ENCODE measurements around the gene S1PR1. TPM values are rescaled to one million over a fixed set of nuclear protein-coding genes. Genes with fewer than 3 reads are reported as not detected.

Gene S1PR1
- total RNA-seq, 1 experiment from 2014 or later: 0.68 TPM

DNA sequence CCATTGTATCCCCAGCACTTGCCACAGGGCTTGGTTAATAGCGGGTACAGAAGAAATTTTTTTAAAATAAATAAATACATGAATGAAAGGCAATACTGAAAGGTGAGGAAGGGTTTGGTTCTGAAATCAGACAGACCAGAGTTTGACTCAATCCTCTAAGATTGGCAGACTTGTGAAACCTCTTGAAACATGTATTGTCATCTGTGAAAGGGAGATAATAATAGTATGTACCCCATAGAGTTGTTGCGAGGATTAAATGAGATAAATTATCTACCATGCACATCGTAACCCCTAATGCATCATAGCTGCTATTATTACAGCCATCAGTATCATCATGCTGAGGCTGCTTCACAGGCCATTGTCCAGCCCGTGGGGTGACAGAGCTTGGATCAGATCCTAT lies 41.4 kb downstream of the S1PR1 start:
- TF ChIP-seq, protein P1, sequence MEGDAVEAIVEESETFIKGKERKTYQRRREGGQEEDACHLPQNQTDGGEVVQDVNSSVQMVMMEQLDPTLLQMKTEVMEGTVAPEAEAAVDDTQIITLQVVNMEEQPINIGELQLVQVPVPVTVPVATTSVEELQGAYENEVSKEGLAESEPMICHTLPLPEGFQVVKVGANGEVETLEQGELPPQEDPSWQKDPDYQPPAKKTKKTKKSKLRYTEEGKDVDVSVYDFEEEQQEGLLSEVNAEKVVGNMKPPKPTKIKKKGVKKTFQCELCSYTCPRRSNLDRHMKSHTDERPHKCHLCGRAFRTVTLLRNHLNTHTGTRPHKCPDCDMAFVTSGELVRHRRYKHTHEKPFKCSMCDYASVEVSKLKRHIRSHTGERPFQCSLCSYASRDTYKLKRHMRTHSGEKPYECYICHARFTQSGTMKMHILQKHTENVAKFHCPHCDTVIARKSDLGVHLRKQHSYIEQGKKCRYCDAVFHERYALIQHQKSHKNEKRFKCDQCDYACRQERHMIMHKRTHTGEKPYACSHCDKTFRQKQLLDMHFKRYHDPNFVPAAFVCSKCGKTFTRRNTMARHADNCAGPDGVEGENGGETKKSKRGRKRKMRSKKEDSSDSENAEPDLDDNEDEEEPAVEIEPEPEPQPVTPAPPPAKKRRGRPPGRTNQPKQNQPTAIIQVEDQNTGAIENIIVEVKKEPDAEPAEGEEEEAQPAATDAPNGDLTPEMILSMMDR (conservative IDR thresholded peaks at IDR 0.05): no peak
- TF ChIP-seq EZH2 (IDR thresholded peaks at IDR 0.05; ENCODE audit: low read depth): no peak
- CTCF ChIA-PET: no interaction called here
- BruUV-seq (replicated peaks): no TSS peak

DNA sequence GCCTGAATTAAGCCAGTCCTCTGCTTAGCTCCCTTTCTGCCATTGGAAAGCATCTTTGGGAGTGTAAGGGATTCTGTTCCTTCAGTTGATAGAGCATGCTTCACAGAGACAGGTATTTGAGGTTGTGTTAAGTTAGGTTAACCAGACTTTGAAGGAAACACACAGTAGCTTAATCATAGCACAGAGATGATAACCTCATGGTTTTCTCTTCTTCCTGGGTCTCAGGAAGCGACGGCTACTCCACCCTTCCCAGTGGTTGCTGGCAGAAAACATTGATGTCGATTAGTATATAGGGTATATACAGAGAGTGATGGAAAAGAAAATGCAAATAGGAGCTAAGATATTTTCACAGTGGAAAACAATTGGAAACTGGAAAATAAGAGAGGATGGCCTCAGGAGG lies 42.0 kb downstream of the S1PR1 start:
- no peaks in the 10 kb centered on the region for H3K4me1 ChIP-seq (replicated peaks; ENCODE audit: insufficient read depth)
- TF ChIP-seq, protein P1 (conservative IDR thresholded peaks at IDR 0.05): no peak
- TF ChIP-seq EZH2 (IDR thresholded peaks at IDR 0.05; ENCODE audit: low read depth): no peak
- no peaks in the 10 kb centered on the region for H3K27me3 ChIP-seq (ENCODE audit: insufficient read depth, low read depth)
- no peaks in the 10 kb centered on the region for H3K36me3 ChIP-seq (ENCODE audit: low read depth)
- no peaks in the 10 kb centered on the region for H3F3A ChIP-seq (ENCODE audit: insufficient read depth, low read depth)
- no peak overlapping the region for H3K27ac ChIP-seq
- H2AFZ ChIP-seq: no peak overlapping the region
- no TSS peak for BruUV-seq (replicated peaks)
- POLR2A ChIA-PET (ENCODE audit: unreplicated experiment): no interaction called here
- H3K9me3 ChIP-seq (ENCODE audit: insufficient read depth, low read depth): no peaks in the 10 kb centered on the region
- H3K4me3 ChIP-seq: no peak overlapping the region
- CTCF ChIA-PET: no interaction called here
- intact Hi-C loops (cut with micrococcal nuclease; ENCODE audit: unreplicated experiment): no loop called here
- H3K79me2 ChIP-seq (ENCODE audit: low read depth): no peaks in the 10 kb centered on the region
- DNase-seq: no peak
- H3K9me2 ChIP-seq (ENCODE audit: insufficient read depth): no peaks in the 10 kb centered on the region
- no peaks in the 10 kb centered on the region for H4K20me1 ChIP-seq (ENCODE audit: insufficient read depth)
- H3K4me2 ChIP-seq: no peak overlapping the region

More for the DNA sequence above, 41.4 kb downstream of the S1PR1 start:
- intact Hi-C loops (cut with micrococcal nuclease; ENCODE audit: unreplicated experiment): no loop called here
- Histone ChIP-seq H3K27ac (no peak overlapping the region), H3K79me2 (ENCODE audit: low read depth) (no peaks in the 10 kb centered on the region), H2AFZ (no peak overlapping the region), H3K27me3 (ENCODE audit: insufficient read depth, low read depth) (no peaks in the 10 kb centered on the region), H3K9me3 (ENCODE audit: insufficient read depth, low read depth) (no peaks in the 10 kb centered on the region), H3K36me3 (ENCODE audit: low read depth) (no peaks in the 10 kb centered on the region), H3K4me2 (no peak overlapping the region), H4K20me1 (ENCODE audit: insufficient read depth) (no peaks in the 10 kb centered on the region), H3K4me1 (replicated peaks; ENCODE audit: insufficient read depth) (no peaks in the 10 kb centered on the region), H3K4me3 (no peak overlapping the region), H3F3A (ENCODE audit: insufficient read depth, low read depth) (no peaks in the 10 kb centered on the region), H3K9me2 (ENCODE audit: insufficient read depth) (no peaks in the 10 kb centered on the region)
- no peak for DNase-seq
- POLR2A ChIA-PET (ENCODE audit: unreplicated experiment): no interaction called here

DNA sequence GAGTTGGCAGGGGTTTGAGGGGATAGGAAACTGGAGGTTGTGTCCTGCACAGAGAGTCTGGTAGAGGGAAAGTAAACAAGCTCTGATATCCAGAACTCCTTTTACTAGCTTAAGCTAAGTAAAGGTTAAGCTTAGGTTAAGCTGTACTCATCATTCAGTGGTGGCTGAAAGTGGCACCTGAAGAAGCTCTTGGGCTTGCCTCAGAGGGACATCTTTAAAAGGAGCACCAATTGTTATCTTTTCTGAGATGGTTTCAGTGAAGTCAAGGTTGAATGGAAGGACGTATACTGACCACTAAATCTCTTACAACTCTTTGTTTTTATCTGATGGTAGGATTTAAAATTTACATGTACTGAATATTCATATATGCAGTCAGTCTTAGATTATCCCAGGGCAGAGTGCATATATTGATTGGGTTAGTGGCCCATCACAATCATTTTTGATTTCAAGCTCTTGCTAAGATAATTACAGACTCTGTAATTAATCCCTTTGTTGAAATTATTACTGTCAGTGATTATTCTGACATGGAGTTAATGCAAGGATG lies 43.3 kb downstream of the S1PR1 start:
- no peaks in the 10 kb centered on the region for H4K20me1 ChIP-seq (ENCODE audit: insufficient read depth)
- no peak for TF ChIP-seq EZH2 (IDR thresholded peaks at IDR 0.05; ENCODE audit: low read depth)
- TF ChIP-seq, protein P1 (conservative IDR thresholded peaks at IDR 0.05): no peak
- H3K4me1 ChIP-seq (replicated peaks; ENCODE audit: insufficient read depth): no peaks in the 10 kb centered on the region
- ChIA-PET CTCF (no interaction called here), POLR2A (ENCODE audit: unreplicated experiment) (no interaction called here)
- no peaks in the 10 kb centered on the region for H3K9me3 ChIP-seq (ENCODE audit: insufficient read depth, low read depth)
- no peak overlapping the region for H3K4me3 ChIP-seq
- no peaks in the 10 kb centered on the region for H3K79me2 ChIP-seq (ENCODE audit: low read depth)
- H3K9me2 ChIP-seq (ENCODE audit: insufficient read depth): no peaks in the 10 kb centered on the region
- H2AFZ ChIP-seq: no peak overlapping the region
- BruUV-seq (replicated peaks): no TSS peak
- H3K27ac ChIP-seq: no peak overlapping the region
- intact Hi-C loops (cut with micrococcal nuclease; ENCODE audit: unreplicated experiment): no loop called here
- no peaks in the 10 kb centered on the region for H3F3A ChIP-seq (ENCODE audit: insufficient read depth, low read depth)
- DNase-seq: no peak
- no peaks in the 10 kb centered on the region for H3K36me3 ChIP-seq (ENCODE audit: low read depth)
- H3K4me2 ChIP-seq: no peak overlapping the region
- no peaks in the 10 kb centered on the region for H3K27me3 ChIP-seq (ENCODE audit: insufficient read depth, low read depth)

All from PC-9 (cell line).